Bone marrow (tissue), 2 donors: ENCODE results near the gene GALNT14.

Source experiments
- DNase-seq, 2 donors: peaks; one replicate each; lab custom pipeline; 2025; lab: John Stamatoyannopoulos, UW

Gene GALNT14

GRCh38 chr2:31088504-31089195 is 49.6 kb downstream of the GALNT14 start:
- DNase-seq: no peak

GRCh38 chr2:31087491-31087890 is 50.7 kb downstream of the GALNT14 start:
- no peak for DNase-seq

- no peak for DNase-seq
Observed at GRCh38 chr2:31086590-31086989, 51.6 kb downstream of the GALNT14 start.

GRCh38 chr2:31083234-31083993 is 54.8 kb downstream of the GALNT14 start:
- no peak for DNase-seq

DNA sequence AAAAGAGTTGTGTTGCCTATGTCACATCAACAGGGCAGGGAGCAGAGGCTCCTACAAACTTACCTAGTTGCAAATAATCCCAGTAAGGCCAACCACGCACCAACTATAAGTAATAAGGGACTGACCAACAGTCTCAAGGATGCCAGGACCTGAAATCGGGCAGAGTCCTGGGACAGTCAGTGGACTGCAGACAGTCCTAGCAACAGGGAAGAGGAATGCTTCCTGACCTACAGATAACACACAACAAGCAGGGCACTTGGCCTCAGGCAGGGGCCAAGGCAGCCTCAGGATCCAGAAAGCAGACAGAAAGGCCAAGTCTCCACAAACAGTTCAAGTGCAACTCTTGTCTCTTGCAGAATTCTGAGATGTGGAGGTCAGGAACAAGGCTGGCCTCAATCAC is 56.2 kb downstream of the GALNT14 start:
- no peak for DNase-seq

DNA sequence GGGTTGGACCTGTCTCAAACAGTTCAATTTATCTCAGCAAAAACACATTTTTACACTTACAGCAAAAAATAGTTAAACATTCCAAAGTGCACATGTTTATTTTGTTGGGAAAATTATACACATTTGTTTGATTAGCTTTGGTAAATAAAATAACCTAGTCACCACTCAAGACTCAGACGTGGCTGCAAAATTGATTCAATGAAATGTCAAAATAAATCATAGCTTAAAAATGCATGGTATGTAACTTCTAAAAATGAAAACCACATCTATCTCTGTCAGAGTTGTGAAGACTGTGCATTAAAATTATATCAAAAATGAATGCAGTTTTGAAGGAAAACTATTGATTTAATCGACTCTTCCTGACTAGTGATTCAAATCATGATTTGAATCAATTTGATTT is 56.7 kb downstream of the GALNT14 start:
- no peak for DNase-seq

- DNase-seq: no peak
Observed at GRCh38 chr2:31080361-31080760, 57.9 kb downstream of the GALNT14 start.

DNA sequence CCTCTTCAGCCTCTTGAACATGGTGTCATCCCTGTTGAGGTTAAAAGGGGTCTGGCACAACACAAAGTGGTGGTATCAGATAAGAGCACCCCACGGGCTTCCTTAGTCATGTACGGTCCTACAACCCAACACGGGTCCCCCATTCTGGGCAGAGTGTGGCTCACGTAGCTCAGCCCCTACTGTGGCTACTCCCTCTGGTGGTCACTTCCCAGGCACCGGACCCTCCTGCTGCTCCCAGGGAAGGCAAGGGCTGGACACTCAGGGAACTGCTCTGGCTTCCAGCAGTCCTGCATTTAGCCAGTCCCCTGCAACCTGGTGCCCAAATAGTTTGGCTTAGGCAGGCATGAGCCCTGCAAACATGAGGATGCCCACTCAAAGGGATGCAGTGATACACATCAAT is 58.6 kb downstream of the GALNT14 start:
- no peak for DNase-seq

- DNase-seq: no peak
Observed at GRCh38 chr2:31078579-31079105, 59.6 kb downstream of the GALNT14 start.

- no peak for DNase-seq
Observed at GRCh38 chr2:31078011-31078410, 60.2 kb downstream of the GALNT14 start.

- DNase-seq: no peak
Observed at GRCh38 chr2:31075941-31076590, 62.2 kb downstream of the GALNT14 start.

DNA sequence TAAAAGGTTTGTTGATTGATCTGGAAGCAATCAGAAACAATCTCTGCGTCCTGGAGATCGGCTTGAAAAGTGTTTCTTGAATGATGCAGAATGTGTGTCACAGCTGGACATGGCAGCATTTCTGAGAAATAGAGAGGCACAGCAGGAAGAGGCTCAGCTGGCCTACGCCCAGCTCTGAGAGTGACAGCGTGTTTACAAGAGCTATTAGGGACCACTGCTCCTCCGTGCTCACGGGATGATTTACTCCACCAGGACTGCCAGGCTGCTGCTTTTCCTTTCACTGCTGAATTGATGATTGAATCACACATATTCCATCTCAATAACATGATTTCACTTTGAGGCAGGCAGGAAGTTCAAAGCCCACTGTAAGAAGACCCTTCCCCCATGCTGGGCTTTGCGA is 62.8 kb downstream of the GALNT14 start:
- no peak for DNase-seq

- no peak for DNase-seq
Observed at GRCh38 chr2:31071741-31072140, 66.5 kb downstream of the GALNT14 start.

GRCh38 chr2:31070339-31071125 is 67.7 kb downstream of the GALNT14 start:
- no peak for DNase-seq

- no peak for DNase-seq
Observed at GRCh38 chr2:31069643-31070325, 68.5 kb downstream of the GALNT14 start.

GRCh38 chr2:31067259-31067658 is 71.0 kb downstream of the GALNT14 start:
- no peak for DNase-seq

GRCh38 chr2:31066551-31066950 is 71.7 kb downstream of the GALNT14 start:
- no peak for DNase-seq

- no peak for DNase-seq
Observed at GRCh38 chr2:31066086-31066485, 72.2 kb downstream of the GALNT14 start.

DNA sequence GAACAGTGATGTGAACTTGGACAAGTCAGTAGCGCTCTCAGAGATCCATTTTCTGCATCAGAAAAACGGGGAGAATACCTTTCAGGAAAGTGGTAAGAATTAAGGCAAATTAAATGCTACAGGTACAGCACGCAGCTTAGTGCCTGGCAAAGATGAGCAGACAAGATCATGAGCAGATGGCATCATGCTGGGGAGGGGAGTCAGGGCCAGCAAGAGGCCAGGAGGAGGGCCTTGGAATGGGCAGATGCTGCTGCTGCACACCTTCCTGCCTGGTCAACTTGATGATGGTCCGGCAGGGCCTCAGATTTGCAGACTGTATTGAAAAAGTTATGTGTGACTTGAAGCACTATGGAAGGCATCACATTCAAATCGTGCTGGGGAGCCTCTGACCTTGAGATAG is 72.9 kb downstream of the GALNT14 start:
- DNase-seq: no peak

- no peak for DNase-seq
Observed at GRCh38 chr2:31060397-31060796, 77.8 kb downstream of the GALNT14 start.
